NCI-H510A (cell line): Measurements from ENCODE around the gene NRXN2.

Experiments used
- DNase-seq: peaks from one replicate; lab custom pipeline; 2025; lab: John Stamatoyannopoulos, UW

The NRXN2 gene

DNA sequence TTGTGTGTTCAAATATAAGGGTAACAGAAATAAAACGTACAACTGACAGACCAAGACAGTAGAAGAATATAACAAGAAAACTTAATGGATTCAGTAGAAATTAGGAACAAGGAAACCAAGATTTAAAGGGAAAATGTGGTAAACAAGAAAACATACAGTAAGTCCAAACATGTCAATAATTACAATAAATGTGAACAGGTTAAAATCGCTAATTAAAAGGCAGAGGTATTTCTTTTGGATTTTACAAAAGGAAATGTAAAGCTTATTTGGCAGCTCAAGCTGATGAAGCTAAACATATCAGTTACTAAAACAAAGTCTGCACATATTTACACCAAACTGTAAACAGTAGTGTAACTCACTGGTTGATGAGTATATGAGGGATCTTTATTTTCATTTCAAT is 134.3 kb downstream of the NRXN2 start:
- no peak for DNase-seq

DNA sequence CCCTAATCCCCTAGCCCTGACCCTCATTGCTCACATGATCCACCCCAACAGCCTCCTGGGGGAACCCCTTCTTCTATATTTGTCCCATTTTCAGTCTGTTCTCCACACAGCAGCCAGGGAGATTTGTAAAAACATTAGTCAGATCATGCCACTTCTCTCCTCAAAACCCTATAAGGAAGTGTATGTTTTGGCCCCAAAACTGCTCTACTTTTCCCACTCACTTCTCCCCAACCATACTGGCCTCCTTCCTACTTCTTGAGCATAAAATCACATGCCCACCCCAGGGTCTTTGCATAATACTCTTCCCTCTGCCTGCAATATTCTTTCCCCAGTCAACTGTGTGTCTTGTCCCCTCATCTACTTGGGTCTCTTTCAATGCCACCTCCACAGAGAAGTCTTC is 136.6 kb downstream of the NRXN2 start:
- no peak for DNase-seq

DNA sequence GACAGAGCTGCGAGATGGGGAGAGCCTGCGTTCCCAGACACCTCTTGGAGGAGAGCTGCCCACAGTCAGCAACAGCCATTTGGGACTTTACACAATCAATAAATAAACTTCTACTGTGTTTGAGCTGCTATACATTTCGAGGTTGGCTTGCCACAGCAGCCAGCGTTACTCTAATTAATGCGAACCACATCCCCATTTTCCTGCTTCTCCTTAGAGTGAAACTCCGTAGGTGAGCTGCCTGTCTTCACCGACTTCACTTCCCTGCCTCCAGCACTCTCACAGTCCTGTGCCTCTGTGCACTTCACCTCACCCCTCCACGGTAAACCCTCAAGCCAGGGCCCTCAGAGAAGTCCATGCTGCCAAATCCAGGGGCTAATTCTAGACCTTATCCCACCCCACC is 137.8 kb downstream of the NRXN2 start:
- no peak for DNase-seq

DNA sequence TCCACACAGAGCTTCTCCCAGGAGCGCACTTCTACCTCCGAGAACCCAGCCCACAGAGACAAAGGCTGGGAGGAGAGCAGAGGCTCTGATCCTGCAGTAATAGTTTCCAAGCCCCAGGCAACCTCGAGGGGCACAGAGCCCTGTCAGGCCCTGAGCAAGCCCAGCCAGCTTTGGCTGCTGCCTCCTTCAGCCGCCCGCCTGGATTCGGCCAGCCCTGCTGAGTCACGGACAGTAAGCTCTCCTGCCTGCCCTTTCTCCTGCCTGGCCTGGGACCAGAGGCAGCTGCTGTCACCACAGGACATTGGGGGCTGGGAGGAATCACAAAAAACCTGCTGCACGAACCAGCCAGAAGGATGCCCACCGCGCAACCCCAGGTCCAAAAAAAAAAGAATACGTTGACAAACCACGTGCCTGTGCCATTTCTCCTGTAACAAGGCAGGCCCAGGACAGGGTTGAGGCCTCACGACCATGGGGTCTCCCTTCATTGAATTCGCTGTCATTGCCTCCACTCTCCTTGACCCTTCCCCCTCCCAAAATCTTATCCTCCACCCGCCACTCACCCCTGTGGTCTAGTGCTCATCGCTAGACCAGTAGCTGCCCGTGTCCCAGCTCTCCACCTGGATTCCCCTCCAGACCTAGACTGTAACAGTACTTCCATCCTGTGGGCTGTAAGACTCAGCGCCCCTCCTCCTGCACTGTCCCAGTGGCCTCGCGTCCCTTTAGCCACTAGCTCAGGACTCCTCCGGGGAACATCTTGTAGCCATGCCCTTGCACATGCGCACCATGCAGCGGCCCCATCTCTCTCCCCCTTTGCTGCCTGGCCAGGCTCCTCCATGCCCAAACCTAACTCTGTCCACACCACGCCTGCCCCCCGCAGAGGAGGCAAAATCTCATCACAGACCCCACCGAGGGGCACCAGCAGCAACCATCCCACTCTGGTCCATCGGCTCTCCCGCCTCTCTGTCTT is 139.4 kb downstream of the NRXN2 start:
- DNase-seq, result no peak

DNA sequence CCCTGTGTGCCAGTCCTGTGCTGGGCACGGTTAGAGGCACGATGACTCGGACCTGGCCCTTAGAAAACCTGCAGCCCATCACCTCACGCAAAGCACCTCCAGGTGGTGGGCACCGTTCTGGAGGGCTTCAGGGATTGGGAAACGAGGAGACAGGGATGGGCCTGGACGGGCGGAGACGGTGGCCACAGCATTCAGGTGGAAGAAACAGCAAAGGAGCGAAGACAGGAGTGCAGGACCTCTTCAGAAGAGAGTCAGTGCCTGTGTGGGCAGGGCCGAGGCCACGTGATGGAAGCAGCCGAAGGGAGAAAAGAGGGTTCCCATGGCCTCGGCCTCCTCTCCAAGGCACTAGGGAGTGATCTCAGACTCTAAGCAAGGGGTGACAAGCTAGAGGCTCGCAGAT is 140.1 kb downstream of the NRXN2 start:
- no peak for DNase-seq

DNA sequence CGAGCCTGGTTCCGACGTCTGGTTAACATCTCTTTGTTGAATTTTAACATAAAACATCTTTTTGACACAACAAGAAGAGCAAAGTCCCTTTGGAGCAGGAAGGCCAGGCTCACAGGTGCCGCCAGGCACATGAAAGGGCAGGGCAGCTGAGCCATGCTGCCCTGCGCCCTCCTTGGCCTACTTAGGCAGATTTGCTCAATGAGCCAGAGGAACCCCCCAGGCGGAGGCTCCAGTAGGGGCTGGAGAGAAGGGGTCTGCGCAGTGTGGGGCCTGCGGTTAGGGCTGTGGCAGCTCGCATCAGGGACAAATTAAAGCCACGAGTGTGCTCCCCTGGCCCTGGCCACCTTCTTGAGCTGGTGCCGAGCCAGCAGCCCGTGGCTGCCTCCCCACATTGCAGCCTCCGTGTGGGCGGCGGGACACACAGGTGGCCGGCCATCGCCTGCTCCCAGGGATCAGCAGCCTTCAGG is 141.9 kb downstream of the NRXN2 start:
- DNase-seq, result no peak

DNA sequence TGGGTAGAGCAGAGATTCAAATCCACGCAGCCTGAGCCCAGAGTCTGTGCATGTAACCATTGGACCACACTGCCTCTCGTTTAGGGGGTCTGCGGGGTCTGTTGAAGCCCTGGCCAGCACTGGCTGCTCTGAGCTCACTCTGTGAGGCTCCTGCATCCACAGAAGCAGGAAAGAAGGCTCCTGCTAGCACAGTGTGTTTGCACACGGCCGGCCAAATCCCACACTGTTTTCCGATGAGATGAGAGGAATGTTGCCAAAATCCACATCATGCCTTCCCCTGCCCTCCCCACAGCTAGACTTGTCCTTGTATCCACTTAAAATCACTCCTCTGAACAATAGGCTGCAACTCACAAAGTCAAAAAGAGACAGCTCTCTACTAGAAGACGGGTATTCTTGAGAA is 142.6 kb downstream of the NRXN2 start:
- DNase-seq, result no peak

DNA sequence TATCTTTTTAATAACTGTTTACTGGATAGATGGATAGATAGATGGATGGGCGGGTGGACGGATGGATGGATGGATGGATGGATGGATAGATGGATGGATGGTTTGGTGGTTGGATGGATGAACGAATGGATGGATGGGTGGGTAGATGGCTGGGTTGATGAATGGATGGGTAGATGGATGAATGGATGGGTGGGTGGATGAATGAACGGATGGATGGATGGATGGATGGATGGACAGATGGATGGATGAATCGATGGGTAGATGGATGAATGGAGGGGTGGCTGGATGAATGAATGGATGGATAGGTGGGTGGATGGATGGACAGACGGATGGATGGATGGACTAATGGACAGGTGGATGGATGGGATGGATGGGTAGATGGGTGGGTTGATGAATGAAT is 145.8 kb downstream of the NRXN2 start:
- DNase-seq, result no peak

DNA sequence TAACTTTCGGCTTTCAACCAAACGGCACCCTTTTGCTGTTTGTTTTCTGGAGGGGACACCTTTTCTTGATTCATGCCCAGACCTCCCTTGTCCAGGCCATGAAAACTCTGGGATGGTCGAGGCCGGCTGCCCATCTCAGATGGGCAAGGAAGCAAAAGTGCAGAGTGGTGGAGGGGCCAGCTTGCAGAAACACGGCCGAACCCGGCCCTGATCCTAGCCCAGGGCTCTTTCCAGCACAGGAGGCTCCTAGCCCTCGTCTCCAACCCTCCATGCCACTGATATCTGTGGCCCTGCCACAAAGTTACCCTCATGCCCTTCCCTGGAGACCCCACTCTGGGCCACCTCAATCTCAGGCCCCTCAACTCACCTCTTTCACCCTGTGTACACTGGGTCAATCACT is 150.9 kb downstream of the NRXN2 start:
- no peak for DNase-seq

DNA sequence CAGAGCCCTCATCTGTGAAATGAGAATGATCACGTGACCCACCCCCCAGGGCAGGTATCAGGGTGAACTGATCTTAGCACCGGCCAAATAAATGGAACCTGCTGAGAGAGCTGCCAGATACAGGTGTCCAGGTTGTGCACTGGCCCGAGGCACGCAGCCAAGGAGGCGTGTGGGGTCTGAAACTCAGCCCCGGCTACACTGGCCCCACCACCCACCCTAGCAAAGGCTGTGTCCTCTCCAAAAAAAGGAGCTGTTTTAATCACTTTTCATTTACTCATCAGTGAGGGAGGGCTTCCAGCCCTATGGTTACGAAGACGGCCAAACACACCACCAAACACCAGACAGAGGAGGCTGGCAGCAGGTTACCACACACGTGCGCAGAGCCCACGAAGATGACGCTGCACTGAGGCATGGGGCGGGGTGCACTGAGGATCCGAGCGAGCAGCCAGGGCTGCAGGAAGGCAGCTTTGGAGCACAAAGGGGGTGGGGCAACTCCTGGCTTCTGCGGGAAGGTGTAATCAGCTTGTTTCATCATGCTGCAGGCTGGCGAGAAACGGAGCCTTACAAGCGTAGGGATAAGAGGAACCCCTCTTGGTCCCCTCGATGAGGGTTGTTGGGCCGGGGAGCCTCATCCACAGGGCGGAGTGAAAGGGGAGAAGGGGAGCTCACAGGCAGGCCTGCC is 151.4 kb downstream of the NRXN2 start:
- DNase-seq, result no peak

DNA sequence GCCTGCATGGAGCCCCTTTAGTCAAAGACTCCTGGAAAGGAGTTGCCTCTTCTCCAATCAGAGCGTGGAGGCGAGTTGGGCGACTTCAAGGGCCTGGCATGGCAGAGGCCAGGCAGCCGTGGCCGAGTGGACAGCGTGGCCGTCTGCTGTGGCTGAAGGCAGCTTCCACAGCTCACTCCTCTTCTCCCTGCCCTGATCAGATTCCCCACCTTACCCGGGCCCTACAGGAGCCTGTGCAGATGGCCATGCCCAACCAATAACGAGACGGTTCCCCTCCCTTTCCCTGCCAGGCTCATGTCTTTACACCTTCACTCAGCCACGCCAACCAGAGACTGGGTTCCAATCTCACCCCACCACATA is 152.0 kb downstream of the NRXN2 start:
- DNase-seq, result no peak

DNA sequence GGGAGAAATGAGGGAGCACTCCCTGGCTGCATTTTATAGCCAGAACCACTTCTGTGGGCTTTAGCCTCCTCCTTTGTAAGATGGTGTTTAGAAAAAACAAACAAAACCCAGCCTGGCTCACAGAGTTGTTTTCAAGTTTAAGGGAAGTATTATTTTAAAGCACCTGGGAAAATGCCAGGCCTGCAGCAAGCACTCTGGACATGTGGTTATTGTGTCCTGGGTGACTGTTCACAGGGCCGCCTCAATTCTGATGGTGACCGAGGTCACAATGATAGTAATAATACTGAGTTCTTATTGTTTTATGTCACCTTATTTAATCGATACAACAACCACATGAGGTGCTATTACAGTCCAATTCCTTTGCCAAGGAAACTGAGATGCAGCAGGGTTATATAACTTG is 152.7 kb downstream of the NRXN2 start:
- DNase-seq, result no peak

DNA sequence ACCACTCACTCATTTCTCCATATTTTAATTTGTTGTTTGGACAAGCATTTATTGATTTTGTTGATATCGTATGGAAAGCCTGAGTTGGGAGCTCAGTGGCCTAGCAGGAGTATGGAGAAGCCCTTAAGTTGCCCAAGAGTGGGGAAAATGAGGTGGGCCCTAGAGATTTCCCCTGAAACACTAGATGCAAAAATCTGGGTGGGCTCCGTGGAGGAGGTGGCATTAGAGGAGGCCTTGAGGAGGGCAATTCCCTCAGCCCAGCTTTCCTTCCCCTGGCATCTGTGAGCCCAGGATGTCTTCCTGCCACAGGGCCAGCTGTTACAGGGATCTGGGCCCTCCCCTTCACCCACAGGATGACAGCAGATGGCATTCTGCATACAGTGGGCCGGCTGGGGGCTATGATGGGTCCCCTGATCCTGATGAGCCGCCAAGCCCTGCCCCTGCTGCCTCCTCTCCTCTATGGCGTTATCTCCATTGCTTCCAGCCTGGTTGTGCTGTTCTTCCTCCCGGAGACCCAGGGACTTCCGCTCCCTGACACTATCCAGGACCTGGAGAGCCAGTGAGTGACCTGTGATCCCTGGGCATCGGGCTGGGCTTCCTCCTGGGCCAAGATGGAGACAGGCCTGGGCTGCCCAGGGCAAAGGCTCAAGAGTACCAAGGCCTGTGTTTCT is 153.6 kb downstream of the NRXN2 start:
- no peak for DNase-seq

DNA sequence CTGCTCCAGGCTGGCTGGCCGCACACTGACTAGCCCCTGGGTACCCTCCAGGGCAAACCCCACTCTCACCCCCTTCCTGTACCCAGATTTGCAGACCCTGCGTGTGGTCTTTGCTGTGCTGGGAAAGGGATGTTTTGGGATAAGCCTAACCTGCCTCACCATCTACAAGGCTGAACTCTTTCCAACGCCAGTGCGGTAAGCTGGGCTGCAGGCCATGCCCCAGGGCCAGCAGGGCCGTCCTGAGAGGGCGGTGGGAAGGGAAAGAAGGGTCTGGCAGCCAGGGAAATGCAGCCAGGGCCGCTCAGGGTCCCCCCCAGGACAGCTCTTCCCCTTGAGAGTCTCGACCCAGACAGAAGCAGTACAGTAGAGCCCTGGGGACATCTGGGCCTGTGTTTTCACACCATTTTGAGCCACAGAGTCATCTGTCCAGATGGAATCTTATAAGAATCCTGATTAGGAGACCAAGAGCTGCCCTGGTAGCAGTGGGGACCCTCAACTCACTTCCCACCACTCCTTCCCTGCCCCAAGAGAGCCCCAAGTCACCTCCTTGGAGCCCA is 154.3 kb downstream of the NRXN2 start:
- no peak for DNase-seq

DNA sequence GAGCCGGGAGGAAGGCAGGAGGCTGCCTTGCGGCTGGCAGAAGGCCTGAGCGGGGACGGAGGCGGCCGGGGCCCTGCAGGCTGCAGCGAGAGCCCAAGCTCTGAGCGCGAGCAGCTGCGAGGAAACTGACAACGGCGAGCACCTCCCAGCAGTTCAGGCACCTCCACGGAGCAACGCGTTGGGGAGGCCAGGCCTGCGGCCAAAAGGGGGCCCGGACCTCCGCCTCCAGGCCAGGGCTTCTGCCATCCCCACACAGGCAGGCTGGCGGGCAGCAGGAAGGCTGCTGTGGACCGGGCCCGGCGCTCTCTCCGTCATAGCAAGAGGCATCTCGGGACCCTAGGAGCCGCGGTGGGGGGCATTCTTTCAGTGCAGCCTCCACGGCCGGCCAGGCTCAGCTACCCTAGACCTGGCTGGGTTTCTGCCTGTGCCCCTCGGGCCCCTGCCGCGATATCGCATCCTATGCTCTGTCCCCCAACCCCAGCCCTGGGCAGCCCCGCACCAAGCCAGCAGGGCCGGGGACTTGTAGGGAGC is 154.9 kb downstream of the NRXN2 start:
- no peak for DNase-seq

DNA sequence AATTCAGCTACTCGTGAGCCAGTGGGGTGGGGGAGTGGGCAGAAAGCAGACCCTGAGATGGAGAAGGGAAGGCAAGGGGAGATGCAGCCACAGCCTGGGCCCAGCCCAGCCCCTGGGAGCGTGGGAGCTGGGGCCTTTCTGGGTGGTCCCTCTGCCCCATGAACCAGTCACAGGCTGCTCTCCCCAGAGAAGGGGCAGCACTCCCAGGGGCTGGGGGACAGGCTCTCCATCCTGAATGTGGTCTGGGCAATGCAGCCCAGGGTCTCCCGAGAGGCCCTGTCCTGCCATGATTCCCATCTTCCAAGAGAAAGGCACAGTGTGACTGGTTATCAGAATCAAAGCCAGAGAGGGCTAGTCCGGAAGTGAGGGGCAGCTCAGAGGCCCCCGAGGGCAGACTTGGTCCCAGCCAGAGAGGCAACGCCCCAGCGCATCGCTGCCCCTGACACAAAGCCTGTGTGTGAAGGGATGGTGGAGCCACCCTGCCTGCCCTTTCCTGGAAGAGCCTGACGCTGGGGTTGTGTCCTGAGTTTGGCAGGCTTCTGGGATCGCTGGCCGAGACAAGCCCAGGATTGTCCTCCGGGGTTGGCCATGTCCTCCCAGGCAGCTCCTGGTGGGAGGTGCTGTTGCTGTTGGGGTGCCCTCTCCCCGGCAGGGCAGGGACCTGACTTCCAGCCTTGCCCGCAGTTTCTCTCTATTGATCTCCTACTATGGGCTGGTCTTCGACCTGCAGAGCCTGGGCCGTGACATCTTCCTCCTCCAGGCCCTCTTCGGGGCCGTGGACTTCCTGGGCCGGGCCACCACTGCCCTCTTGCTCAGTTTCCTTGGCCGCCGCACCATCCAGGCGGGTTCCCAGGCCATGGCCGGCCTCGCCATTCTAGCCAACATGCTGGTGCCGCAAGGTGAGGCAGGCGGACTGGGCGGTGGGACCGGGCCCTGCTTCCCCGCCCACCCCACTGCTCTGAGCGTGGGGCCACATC is 155.8 kb downstream of the NRXN2 start:
- no peak for DNase-seq

DNA sequence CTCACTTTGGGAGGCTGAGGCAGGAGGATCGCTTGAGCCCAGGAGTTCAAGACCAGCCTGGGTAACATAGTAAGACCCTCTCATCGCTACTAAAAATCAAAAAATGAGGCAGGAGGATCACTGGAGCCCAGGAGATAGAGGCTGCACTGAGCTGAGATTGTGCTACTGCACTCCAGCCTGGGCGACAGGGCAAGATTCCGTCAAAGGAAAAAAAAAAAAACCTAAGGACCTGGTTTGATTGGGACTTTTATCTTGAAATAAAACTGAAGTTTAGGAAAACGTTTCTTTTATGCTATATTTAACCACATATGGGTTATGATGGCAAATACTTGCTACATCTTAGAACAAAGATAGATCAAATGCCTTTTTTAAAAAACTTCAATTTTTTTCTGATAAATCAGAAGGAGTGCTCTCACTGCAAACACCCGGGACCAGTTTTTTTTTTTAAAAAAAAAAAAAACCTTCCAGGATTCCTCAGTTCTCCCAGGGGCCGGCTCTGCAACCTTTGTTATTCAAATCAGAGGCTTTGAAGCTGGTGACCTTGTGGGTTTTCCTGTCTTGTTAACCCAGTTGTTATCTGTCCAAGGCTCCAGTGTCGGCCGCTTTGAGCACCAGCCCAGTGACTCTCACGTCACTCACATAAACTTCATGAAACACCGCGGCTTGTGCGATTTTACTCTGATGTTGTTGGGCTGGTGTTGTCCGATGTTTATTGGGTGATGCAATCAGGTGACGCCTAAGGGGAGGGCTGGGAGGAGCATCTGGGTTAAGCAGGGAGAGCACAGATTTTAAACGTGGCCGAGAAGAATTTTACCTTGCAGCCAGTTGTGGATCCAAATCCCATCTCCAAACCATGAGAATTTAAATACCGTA is 156.7 kb downstream of the NRXN2 start:
- DNase-seq, result no peak

DNA sequence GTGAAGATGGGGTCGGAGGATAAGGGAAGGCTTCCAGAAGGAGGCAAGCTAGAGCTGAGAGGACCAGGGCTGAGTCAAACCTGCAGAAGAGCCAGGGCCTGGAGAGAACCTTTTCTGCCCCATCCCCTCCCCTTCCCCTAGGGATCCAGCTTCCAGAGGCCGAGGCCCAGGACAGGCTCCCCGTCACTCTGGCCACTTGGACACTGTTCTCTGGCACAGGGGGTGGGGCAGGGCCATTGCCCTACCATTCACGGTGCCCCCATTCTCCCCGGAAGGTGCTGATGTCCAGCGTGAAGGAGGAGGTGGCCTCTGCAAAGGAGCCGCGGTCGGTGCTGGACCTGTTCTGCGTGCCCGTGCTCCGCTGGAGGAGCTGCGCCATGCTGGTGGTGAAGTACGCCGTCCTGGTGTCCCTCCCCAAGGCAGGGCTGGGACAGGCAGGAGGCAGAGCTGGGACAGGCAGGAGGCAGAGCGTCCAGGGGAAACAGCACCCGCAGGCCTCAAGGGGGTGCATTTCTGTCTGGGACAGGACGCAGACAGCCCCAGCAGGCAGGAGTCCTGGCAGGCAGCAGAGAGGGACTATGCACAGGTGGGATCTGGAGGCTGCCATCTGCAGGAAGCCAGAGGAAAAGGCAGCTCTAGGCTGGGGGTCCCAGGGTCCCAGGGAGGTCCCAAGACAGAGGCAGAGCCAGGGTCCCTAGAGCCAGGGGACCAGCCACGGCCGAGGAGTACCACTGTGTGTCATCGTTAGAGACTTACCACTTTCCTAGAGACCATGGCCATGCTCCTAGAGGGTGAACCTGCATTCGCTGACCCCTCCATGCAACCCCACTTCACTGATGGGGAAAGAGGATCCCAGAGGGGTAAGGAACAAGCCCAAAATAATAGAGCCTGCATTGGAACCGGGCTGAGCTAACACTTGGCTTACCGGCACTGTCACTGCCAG is 157.8 kb downstream of the NRXN2 start:
- DNase-seq, result no peak

DNA sequence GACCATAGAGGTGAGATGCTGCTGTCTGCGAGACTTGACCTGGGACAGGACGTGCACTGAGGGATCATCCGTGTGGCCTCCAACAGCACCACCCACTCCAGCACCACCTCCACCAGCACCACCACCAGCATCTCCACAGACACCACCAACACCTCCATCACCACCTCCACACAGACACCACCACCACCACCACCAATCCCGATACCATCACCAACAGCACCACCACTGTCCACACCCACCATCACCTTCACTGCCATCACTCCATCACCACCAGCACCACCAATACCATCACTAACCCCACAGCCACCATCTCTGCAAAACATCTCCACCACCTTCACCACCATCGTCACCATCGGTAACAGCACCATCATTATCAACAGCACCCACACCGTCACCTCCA is 158.6 kb downstream of the NRXN2 start:
- DNase-seq, result no peak
